IMR-90 (cell line): ENCODE data around the gene RAD51. TPM values are rescaled to one million over a fixed set of nuclear protein-coding genes. Genes with fewer than 3 reads are reported as not detected.

ENCODE experiments used
- ATAC-seq: fragments of 200-7000 bp; cut with Tn5 transposase; 2 replicates; pipeline ENCODE4 v1.9.1; 2020; ENCODE audit warnings: low read depth, mild to moderate bottlenecking, moderate library complexity
- BruUV-seq: library from RNA; stranded (reverse); fragments of 400-500 nt; replicated peaks from 2 replicates; lab custom pipeline; 2021; lab: Mats Ljungman, UMichigan
- CTCF ChIA-PET: fragments of 300-600 bp; formaldehyde crosslinking; extraction: SDS; loops from one replicate; lab custom pipeline; 2021; ENCODE audit warnings: antibody characterized with exemption; lab: Yijun Ruan, JAX
- POLR2A ChIA-PET: fragments of 300-600 bp; sonication (Branson Sonifier 250); formaldehyde crosslinking; loops from one replicate; lab custom pipeline; 2022; ENCODE audit warnings: antibody characterized with exemption; ENCODE audit not compliant: unreplicated experiment; lab: Charles Lee
- DNase-seq: peaks from one replicate; pipeline ENCODE4 v3.0.0; 2013
- H2AFZ ChIP-seq: replicated peaks from 2 replicates; pipeline ENCODE3; 2013; ENCODE audit warnings: low read length, mild to moderate bottlenecking; ENCODE audit not compliant: poor library complexity
- H2AK5ac ChIP-seq: 2 replicates; pipeline ENCODE4 v1.6.1; 2013; ENCODE audit warnings: low read depth, low read length, inconsistent platforms
- H2AK9ac ChIP-seq: replicated peaks from 2 replicates; pipeline ENCODE3; 2013; ENCODE audit warnings: mild to moderate bottlenecking, low read depth, low read length, moderate library complexity; ENCODE audit not compliant: poor library complexity
- H2BK120ac ChIP-seq: 2 replicates; pipeline ENCODE4 v1.6.1; 2013; ENCODE audit warnings: low read depth, low read length, inconsistent platforms
- H2BK15ac ChIP-seq: 3 replicates; pipeline ENCODE4 v1.6.1; 2013; ENCODE audit warnings: low read depth, low read length, inconsistent platforms
- H2BK20ac ChIP-seq: 2 replicates; pipeline ENCODE4 v1.6.1; 2013; ENCODE audit warnings: low read depth, mild to moderate bottlenecking, inconsistent platforms, low read length, moderate library complexity
- H2BK5ac ChIP-seq: 2 replicates; pipeline ENCODE4 v1.6.1; 2013; ENCODE audit warnings: mild to moderate bottlenecking, low read depth, low read length, inconsistent platforms; ENCODE audit not compliant: poor library complexity, severe bottlenecking
- H3K14ac ChIP-seq: replicated peaks from 2 replicates; pipeline ENCODE4 v1.6.1; 2013; ENCODE audit warnings: low read depth, low read length, inconsistent platforms
- H3K18ac ChIP-seq: 2 replicates; pipeline ENCODE4 v1.6.1; 2013; ENCODE audit warnings: low read depth, low read length, control low read depth
- H3K23ac ChIP-seq: 2 replicates; pipeline ENCODE4 v1.6.1; 2013; ENCODE audit warnings: low read depth, low read length, inconsistent platforms
- H3K27ac ChIP-seq: 2 replicates; pipeline ENCODE4 v1.5.1; 2013; ENCODE audit warnings: mild to moderate bottlenecking, control low read depth, low read length; ENCODE audit not compliant: insufficient read depth
- H3K27me3 ChIP-seq: 2 replicates; pipeline ENCODE4 v1.6.1; 2013; ENCODE audit warnings: low read length; ENCODE audit not compliant: control insufficient read depth, insufficient read depth
- H3K36me3 ChIP-seq: 2 replicates; pipeline ENCODE4 v1.6.1; 2013; ENCODE audit warnings: low read length, mixed read lengths; ENCODE audit not compliant: control insufficient read depth, insufficient read depth
- H3K4ac ChIP-seq: 2 replicates; pipeline ENCODE4 v1.6.1; 2013; ENCODE audit warnings: low read depth, low read length, inconsistent platforms
- H3K4me1 ChIP-seq: 2 replicates; pipeline ENCODE4 v1.6.1; 2013; ENCODE audit warnings: low read length, mixed read lengths; ENCODE audit not compliant: control insufficient read depth, insufficient read depth
- H3K4me2 ChIP-seq: 2 replicates; pipeline ENCODE4 v1.6.1; 2013; ENCODE audit warnings: low read depth, mild to moderate bottlenecking, control low read depth, low read length, moderate library complexity
- H3K4me3 ChIP-seq: 2 replicates; pipeline ENCODE4 v1.5.1; 2013; ENCODE audit warnings: low read depth, mild to moderate bottlenecking, control low read depth, low read length, moderate library complexity; ENCODE audit not compliant: insufficient read depth
- H3K56ac ChIP-seq: 2 replicates; pipeline ENCODE4 v1.6.1; 2013; ENCODE audit warnings: low read length, inconsistent platforms; ENCODE audit not compliant: insufficient read depth; ENCODE audit errors: extremely low read depth
- H3K79me1 ChIP-seq, 2 experiments: 2 replicates each; pipeline ENCODE4 v1.6.1; 2013; ENCODE audit warnings: low read length in 2 of 2, inconsistent platforms in 1 of 2, low read depth in 1 of 2
- H3K9ac ChIP-seq: 2 replicates; pipeline ENCODE4 v1.6.1; 2013; ENCODE audit warnings: low read depth, low read length, control low read depth
- H3K9me1 ChIP-seq: 2 replicates; pipeline ENCODE4 v1.6.1; 2013; ENCODE audit warnings: low read length, inconsistent platforms; ENCODE audit not compliant: insufficient read depth
- H3K9me3 ChIP-seq: 2 replicates; pipeline ENCODE4 v1.6.1; 2013; ENCODE audit warnings: low read length; ENCODE audit not compliant: control insufficient read depth, insufficient read depth
- H4K20me1 ChIP-seq: 2 replicates; pipeline ENCODE4 v1.6.1; 2013; ENCODE audit warnings: low read length, inconsistent platforms; ENCODE audit not compliant: insufficient read depth
- H4K5ac ChIP-seq: 2 replicates; pipeline ENCODE4 v1.6.1; 2013; ENCODE audit warnings: mild to moderate bottlenecking, low read depth, low read length, control low read depth
- H4K8ac ChIP-seq, 2 experiments: 2 replicates each; pipeline ENCODE4 v1.6.1; 2013; ENCODE audit warnings: low read depth in 2 of 2, low read length in 2 of 2, control low read depth in 1 of 2, inconsistent platforms in 1 of 2
- H4K91ac ChIP-seq: 2 replicates; pipeline ENCODE4 v1.6.1; 2013; ENCODE audit warnings: low read depth, low read length, inconsistent platforms; ENCODE audit not compliant: insufficient read depth
- BHLHE40 ChIP-seq: fragments of 150-350 bp; IDR thresholded peaks from 2 replicates; pipeline ENCODE4 v1.6.1; 2016; ENCODE audit warnings: mild to moderate bottlenecking, low read depth, low read length
- CEBPB ChIP-seq: IDR thresholded peaks from 2 replicates; pipeline ENCODE4 v1.6.1; 2012; ENCODE audit warnings: low read depth, low read length, improper control_type of control experiment
- CHD1 ChIP-seq: IDR thresholded peaks from 2 replicates; pipeline ENCODE4 v1.6.1; 2012; ENCODE audit warnings: low read depth, low read length, improper control_type of control experiment
- FOS ChIP-seq: fragments of 150-350 bp; IDR thresholded peaks from 2 replicates; pipeline ENCODE4 v1.6.1; 2016; ENCODE audit warnings: low read depth, low read length
- MAFK ChIP-seq: IDR thresholded peaks from 2 replicates; pipeline ENCODE4 v1.6.1; 2012; ENCODE audit warnings: low read depth, low read length, improper control_type of control experiment
- MAZ ChIP-seq: IDR thresholded peaks from 2 replicates; pipeline ENCODE4 v1.6.1; 2012; ENCODE audit warnings: low read depth, mild to moderate bottlenecking, low read length, improper control_type of control experiment, moderate library complexity, borderline replicate concordance
- MXI1 ChIP-seq: IDR thresholded peaks from 2 replicates; pipeline ENCODE4 v1.6.1; 2012; ENCODE audit warnings: low read depth, mild to moderate bottlenecking, low read length, moderate library complexity, borderline replicate concordance
- NFE2L2 ChIP-seq: fragments of 150-350 bp; IDR thresholded peaks from 2 replicates; pipeline ENCODE4 v1.6.1; 2016; ENCODE audit warnings: low read depth, mild to moderate bottlenecking, low read length
- POLR2A ChIP-seq: IDR thresholded peaks from 2 replicates; pipeline ENCODE4 v1.6.1; 2012; ENCODE audit warnings: mild to moderate bottlenecking, low read depth, low read length
- RAD21 ChIP-seq: IDR thresholded peaks from 2 replicates; pipeline ENCODE4 v1.6.1; 2012; ENCODE audit warnings: low read length, improper control_type of control experiment
- RCOR1 ChIP-seq: IDR thresholded peaks from 2 replicates; pipeline ENCODE4 v1.6.1; 2012; ENCODE audit warnings: mild to moderate bottlenecking, low read length, improper control_type of control experiment; ENCODE audit not compliant: insufficient replicate concordance
- RFX5 ChIP-seq: IDR thresholded peaks from 2 replicates; pipeline ENCODE4 v1.8.0; 2012; ENCODE audit warnings: low read depth, mild to moderate bottlenecking, low read length, moderate library complexity
- SMC3 ChIP-seq: fragments of 150-350 bp; IDR thresholded peaks from 2 replicates; pipeline ENCODE4 v1.6.1; 2016; ENCODE audit warnings: low read depth, mild to moderate bottlenecking, antibody characterized with exemption, low read length, moderate library complexity
- WGBS, 2 experiments: methylation state at CpG; one replicate each; pipeline versions ENCODE4 v1.1.5 to v1.1.7; 2013; ENCODE audit warnings: missing lambda C conversion rate in 2 of 2; ENCODE audit not compliant: insufficient read length in 1 of 2; ENCODE audit errors: extremely low coverage in 2 of 2; 5-methylcytosine and 5-hydroxymethylcytosine counted together
- dilution Hi-C: fragments of 300-500 bp; cut with HindIII; formaldehyde crosslinking; loops from one replicate; pipeline ENCODE4 v1.14.3; 2018; ENCODE audit warnings: low sequenced_read_pairs; ENCODE audit not compliant: unreplicated experiment
- in situ Hi-C: fragments of 300-500 bp; cut with MboI; formaldehyde crosslinking; loops from 3 replicates; pipeline ENCODE4 v1.14.3; 2019; ENCODE audit warnings: low sequenced_read_pairs, inconsistent platforms, mixed read lengths
- intact Hi-C: fragments of 100-400 bp; cut with micrococcal nuclease; formaldehyde crosslinking; loops from 2 replicates; pipeline ENCODE4 v1.10.0; 2022
- polyA plus RNA-seq, 3 experiments: library from polyadenylated mRNA; depleted of rRNA; stranded (reverse); fragments of >200 nt; gene quantifications; 2 replicates each; pipeline ENCODE4 v1.2.3, GENCODE V29; 2012; ENCODE audit warnings: low replicate concordance in 1 of 3
- total RNA-seq: library from RNA; depleted of rRNA; stranded (reverse); fragments of >200 nt; gene quantifications from 2 replicates; pipeline ENCODE4 v1.2.3, GENCODE V29; 2012
- TF ChIP-seq, protein P1 (sequence below): fragments of 150-350 bp; IDR thresholded peaks from 2 replicates; pipeline ENCODE4 v1.6.1; 2016; ENCODE audit warnings: low read depth, mild to moderate bottlenecking, low read length, moderate library complexity, borderline replicate concordance
- TF ChIP-seq, protein P2 (sequence below): conservative IDR thresholded peaks from 2 replicates; pipeline ENCODE4 v1.5.1; 2012; ENCODE audit warnings: mild to moderate bottlenecking, low read depth, low read length, improper control_type of control experiment
- TF ChIP-seq, protein P3 (sequence below): fragments of 150-350 bp; IDR thresholded peaks from 2 replicates; pipeline ENCODE4 v1.6.1; 2017; ENCODE audit warnings: mild to moderate bottlenecking, antibody characterized with exemption, low read length, low read depth

The RAD51 gene
- total and polyA plus RNA-seq, 2 of the 4 experiments (the other 2 are of a cell fraction), result 6.8 to 8.4 TPM

DNA sequence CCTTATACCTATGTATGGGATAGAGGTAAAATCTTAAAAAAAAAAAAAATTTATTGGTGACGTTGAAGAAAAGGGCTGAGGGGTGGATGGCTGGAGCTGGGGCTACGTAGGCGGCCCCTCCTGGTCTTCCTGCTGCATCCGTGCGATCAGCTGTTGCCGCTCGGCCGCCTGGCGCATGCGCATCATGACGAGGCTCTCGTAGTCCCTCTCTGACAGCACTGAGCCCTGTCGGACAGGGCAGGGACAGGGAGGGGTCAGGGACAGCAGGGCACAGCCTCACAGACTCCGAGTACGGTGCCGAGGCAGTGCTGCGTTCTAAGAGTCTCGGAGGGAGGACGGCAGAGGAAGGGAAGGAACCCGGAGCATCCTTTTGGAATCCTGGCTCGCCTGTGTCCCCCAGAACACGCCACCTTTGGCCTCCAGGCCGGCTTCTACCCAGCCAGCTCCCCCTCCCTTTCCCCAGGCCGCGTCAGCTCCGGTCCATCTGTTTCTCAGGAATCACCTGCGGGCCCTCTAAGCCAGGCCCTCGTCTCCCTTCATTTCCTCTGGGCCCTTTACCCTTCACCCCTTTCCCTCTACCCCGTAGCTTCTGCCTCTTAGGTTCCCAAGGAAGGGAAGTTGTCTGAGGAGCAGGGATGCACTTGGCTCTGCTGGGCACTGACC is 73.0 kb downstream of the RAD51 start:
- in situ Hi-C loops, result no loop called here
- POLR2A ChIA-PET, result no interaction called here
- H2BK20ac ChIP-seq, result no peak overlapping the region
- dilution Hi-C loops, result no loop called here
- no peaks in the 10 kb centered on the region for H3K27me3 ChIP-seq
- no peak overlapping the region for H3K14ac ChIP-seq
- H2BK5ac ChIP-seq, result no peak overlapping the region
- no peak for ATAC-seq
- H4K20me1 ChIP-seq, result peaks cover 9% of the 10 kb centered on the region; the same call in 1 of the 2 replicates
- no peak for TF ChIP-seq SMC3
- TF ChIP-seq POLR2A, result no peak
- TF ChIP-seq, protein P1, sequence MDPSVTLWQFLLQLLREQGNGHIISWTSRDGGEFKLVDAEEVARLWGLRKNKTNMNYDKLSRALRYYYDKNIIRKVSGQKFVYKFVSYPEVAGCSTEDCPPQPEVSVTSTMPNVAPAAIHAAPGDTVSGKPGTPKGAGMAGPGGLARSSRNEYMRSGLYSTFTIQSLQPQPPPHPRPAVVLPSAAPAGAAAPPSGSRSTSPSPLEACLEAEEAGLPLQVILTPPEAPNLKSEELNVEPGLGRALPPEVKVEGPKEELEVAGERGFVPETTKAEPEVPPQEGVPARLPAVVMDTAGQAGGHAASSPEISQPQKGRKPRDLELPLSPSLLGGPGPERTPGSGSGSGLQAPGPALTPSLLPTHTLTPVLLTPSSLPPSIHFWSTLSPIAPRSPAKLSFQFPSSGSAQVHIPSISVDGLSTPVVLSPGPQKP, result no peak
- TF ChIP-seq NFE2L2, result no peak
- no peak for TF ChIP-seq MAFK
- no peak for TF ChIP-seq RAD21
- no peak for TF ChIP-seq CHD1
- TF ChIP-seq, protein P2, sequence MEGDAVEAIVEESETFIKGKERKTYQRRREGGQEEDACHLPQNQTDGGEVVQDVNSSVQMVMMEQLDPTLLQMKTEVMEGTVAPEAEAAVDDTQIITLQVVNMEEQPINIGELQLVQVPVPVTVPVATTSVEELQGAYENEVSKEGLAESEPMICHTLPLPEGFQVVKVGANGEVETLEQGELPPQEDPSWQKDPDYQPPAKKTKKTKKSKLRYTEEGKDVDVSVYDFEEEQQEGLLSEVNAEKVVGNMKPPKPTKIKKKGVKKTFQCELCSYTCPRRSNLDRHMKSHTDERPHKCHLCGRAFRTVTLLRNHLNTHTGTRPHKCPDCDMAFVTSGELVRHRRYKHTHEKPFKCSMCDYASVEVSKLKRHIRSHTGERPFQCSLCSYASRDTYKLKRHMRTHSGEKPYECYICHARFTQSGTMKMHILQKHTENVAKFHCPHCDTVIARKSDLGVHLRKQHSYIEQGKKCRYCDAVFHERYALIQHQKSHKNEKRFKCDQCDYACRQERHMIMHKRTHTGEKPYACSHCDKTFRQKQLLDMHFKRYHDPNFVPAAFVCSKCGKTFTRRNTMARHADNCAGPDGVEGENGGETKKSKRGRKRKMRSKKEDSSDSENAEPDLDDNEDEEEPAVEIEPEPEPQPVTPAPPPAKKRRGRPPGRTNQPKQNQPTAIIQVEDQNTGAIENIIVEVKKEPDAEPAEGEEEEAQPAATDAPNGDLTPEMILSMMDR, result no peak
- TF ChIP-seq RCOR1, result no peak
- TF ChIP-seq, protein P3, sequence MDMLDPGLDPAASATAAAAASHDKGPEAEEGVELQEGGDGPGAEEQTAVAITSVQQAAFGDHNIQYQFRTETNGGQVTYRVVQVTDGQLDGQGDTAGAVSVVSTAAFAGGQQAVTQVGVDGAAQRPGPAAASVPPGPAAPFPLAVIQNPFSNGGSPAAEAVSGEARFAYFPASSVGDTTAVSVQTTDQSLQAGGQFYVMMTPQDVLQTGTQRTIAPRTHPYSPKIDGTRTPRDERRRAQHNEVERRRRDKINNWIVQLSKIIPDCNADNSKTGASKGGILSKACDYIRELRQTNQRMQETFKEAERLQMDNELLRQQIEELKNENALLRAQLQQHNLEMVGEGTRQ, result no peak
- no peak for TF ChIP-seq MXI1
- TF ChIP-seq MAZ, result no peak
- TF ChIP-seq BHLHE40, result no peak
- no peak for TF ChIP-seq RFX5
- no peak for TF ChIP-seq CEBPB
- no peak for TF ChIP-seq FOS
- DNase-seq, result no peak
- H4K91ac ChIP-seq, result no peak overlapping the region
- no TSS peak for BruUV-seq
- no peaks in the 10 kb centered on the region for H3K9me3 ChIP-seq
- H2BK120ac ChIP-seq, result no peak overlapping the region
- H2BK15ac ChIP-seq, result no peak overlapping the region
- H2AFZ ChIP-seq, result no peak overlapping the region
- H3K4me3 ChIP-seq, result no peak overlapping the region
- no peak overlapping the region for H4K8ac ChIP-seq
- intact Hi-C loops, result no loop called here
- no peak overlapping the region for H3K4me2 ChIP-seq
- H3K4ac ChIP-seq, result no peak overlapping the region
- H3K23ac ChIP-seq, result no peak overlapping the region
- peaks cover 24% of the 10 kb centered on the region for H3K4me1 ChIP-seq
- no peak overlapping the region for H2AK5ac ChIP-seq
- 91% methylated on average over 20 of the region's 29 CpGs; no CpG with 5 or more reads in 1 of the 2 experiments for WGBS, 2 experiments
- H4K5ac ChIP-seq, result no peak overlapping the region
- no peaks in the 10 kb centered on the region; a peak in 1 of 4 replicates for H3K79me1 ChIP-seq
- CTCF ChIA-PET, result no interaction called here
- H3K9ac ChIP-seq, result no peak overlapping the region
- no peak overlapping the region for H3K27ac ChIP-seq
- H2AK9ac ChIP-seq, result no peak overlapping the region
- H3K56ac ChIP-seq, result no peak overlapping the region
- peaks cover 20% of the 10 kb centered on the region for H3K36me3 ChIP-seq
- no peak overlapping the region for H3K18ac ChIP-seq
- H3K9me1 ChIP-seq, result peaks cover 16% of the 10 kb centered on the region
